ENCODE measurements around the gene BPNT1.
"Not testable (repeated sequence)": the region's sequence is repeated elsewhere in the genome, so short reads cannot be mapped to it uniquely, and the experiment has no call there.

The BPNT1 gene

GRCh38 chr1:220077887-220078286 lies 11.7 kb downstream of the BPNT1 start:
- DNase-seq (ENCODE audit: low spot score), result no peak

- no peak for DNase-seq (ENCODE audit: low spot score)
These were observed 12.5 kb downstream of the BPNT1 start for GRCh38 chr1:220076861-220077762.

GRCh38 chr1:220067269-220068204 lies 22.1 kb downstream of the BPNT1 start:
- no peak for DNase-seq (ENCODE audit: low spot score)

GRCh38 chr1:220062629-220063028 lies 27.0 kb downstream of the BPNT1 start:
- no peak for DNase-seq (ENCODE audit: low spot score)

- DNase-seq (ENCODE audit: low spot score), result no peak
These were observed 28.7 kb downstream of the BPNT1 start for GRCh38 chr1:220060876-220061275.

- DNase-seq (ENCODE audit: low spot score), result no peak
These were observed 33.2 kb downstream of the BPNT1 start for GRCh38 chr1:220056374-220056773.

GRCh38 chr1:220046052-220046930 lies 43.3 kb downstream of the BPNT1 start, which contains the start of gene EPRS1:
Gene EPRS1 (minus strand): TSS chr1:220046505. CDS start chr1:220046388, 117 bp downstream.
- DNase-seq (ENCODE audit: low spot score), result peak; percentile 81

- DNase-seq (ENCODE audit: low spot score), result peak; percentile 44
These were observed 44.1 kb downstream of the BPNT1 start for GRCh38 chr1:220045356-220046051.

- no peak for DNase-seq (ENCODE audit: low spot score)
These were observed 44.8 kb downstream of the BPNT1 start for GRCh38 chr1:220044678-220045355.

- no peak for DNase-seq (ENCODE audit: low spot score)
These were observed 45.9 kb downstream of the BPNT1 start for GRCh38 chr1:220043646-220044045.

GRCh38 chr1:220040028-220040596 lies 49.5 kb downstream of the BPNT1 start:
- no peak for DNase-seq (ENCODE audit: low spot score)

GRCh38 chr1:220038640-220039039 lies 50.9 kb downstream of the BPNT1 start:
- DNase-seq (ENCODE audit: low spot score), result no peak

GRCh38 chr1:220037810-220038209 lies 51.8 kb downstream of the BPNT1 start:
- not testable (repeated sequence) for DNase-seq (ENCODE audit: low spot score)

- DNase-seq (ENCODE audit: low spot score), result no peak
These were observed 56.7 kb downstream of the BPNT1 start for GRCh38 chr1:220032911-220033310.

GRCh38 chr1:220031287-220031686 lies 58.3 kb downstream of the BPNT1 start:
- no peak for DNase-seq (ENCODE audit: low spot score)

GRCh38 chr1:220028346-220028895 lies 61.2 kb downstream of the BPNT1 start:
- no peak for DNase-seq (ENCODE audit: low spot score)

- no peak for DNase-seq (ENCODE audit: low spot score)
These were observed 70.5 kb downstream of the BPNT1 start for GRCh38 chr1:220019071-220019470.

- no peak for DNase-seq (ENCODE audit: low spot score)
These were observed 76.1 kb downstream of the BPNT1 start for GRCh38 chr1:220013497-220013896.

GRCh38 chr1:220012259-220012658 lies 77.3 kb downstream of the BPNT1 start:
- no peak for DNase-seq (ENCODE audit: low spot score)

- no peak for DNase-seq (ENCODE audit: low spot score)
These were observed 78.0 kb downstream of the BPNT1 start for GRCh38 chr1:220011620-220012019.
